AG04450 (cell line): ENCODE results near the gene ERP27. TPM values are rescaled to one million over a fixed set of nuclear protein-coding genes. Genes with fewer than 3 reads are reported as not detected.

Source experiments
- CTCF ChIA-PET: fragments of 300-600, 350-600 bp; formaldehyde crosslinking; extraction: SDS; loops from one replicate; lab custom pipeline; 2022; ENCODE audit warnings: antibody characterized with exemption, inconsistent platforms; lab: Charles Lee
- POLR2A ChIA-PET: fragments of 350-600 bp; formaldehyde crosslinking; extraction: SDS; loops from one replicate; lab custom pipeline; 2021; ENCODE audit warnings: antibody characterized with exemption, inconsistent platforms; lab: Yijun Ruan, JAX
- DNase-seq: peaks from one replicate; pipeline ENCODE4 v3.0.0-alpha.2; 2011; ENCODE audit warnings: low read depth, low spot score
- H3K27ac ChIP-seq: one replicate; pipeline ENCODE4 v1.5.1; 2012; ENCODE audit warnings: low read depth, low read length, control low read depth
- H3K27me3 ChIP-seq: one replicate; pipeline ENCODE4 v1.6.0; 2012; ENCODE audit warnings: low read length; ENCODE audit not compliant: control insufficient read depth, insufficient read depth
- H3K4me3 ChIP-seq: 2 replicates; pipeline ENCODE4 v1.5.1; 2011; ENCODE audit warnings: mild to moderate bottlenecking, low read depth, low read length, control low read depth
- H3K9me3 ChIP-seq: 2 replicates; pipeline ENCODE4 v1.5.1; 2012; ENCODE audit warnings: low read length; ENCODE audit not compliant: control insufficient read depth, insufficient read depth
- CTCF ChIP-seq: IDR thresholded peaks from 2 replicates; pipeline ENCODE4 v1.5.1; 2011; ENCODE audit warnings: low read depth, low read length, control low read depth, inconsistent platforms
- polyA plus RNA-seq: library from polyadenylated mRNA; depleted of rRNA; stranded (reverse); fragments of >200 nt; gene quantifications from 2 replicates; pipeline ENCODE4 v1.2.3, GENCODE V29; 2011

The ERP27 gene
- polyA plus RNA-seq, 1 experiment: not detected

- TF ChIP-seq CTCF: no peak
- Histone ChIP-seq H3K27ac (no peak overlapping the region), H3K9me3 (no peaks in the 10 kb centered on the region), H3K27me3 (no peaks in the 10 kb centered on the region), H3K4me3 (no peak overlapping the region)
- DNase-seq: no peak
- POLR2A ChIA-PET: no interaction called here
- CTCF ChIA-PET: no interaction called here
These were observed 57.4 kb downstream of the ERP27 start for GRCh38 chr12:14880890-14881453.

GRCh38 chr12:14879222-14879933, 59.0 kb downstream of the ERP27 start:
- ChIA-PET CTCF (interaction anchor here (0.6 kb wide), 1 partner anchor 57 kb away, joined by 3 read pairs; no protein-coding TSS in a partner anchor), POLR2A (no interaction called here)
- DNase-seq: no peak
- TF ChIP-seq CTCF: no peak
- no peak overlapping the region for H3K4me3 ChIP-seq
- H3K9me3 ChIP-seq: no peaks in the 10 kb centered on the region
- H3K27me3 ChIP-seq: no peaks in the 10 kb centered on the region
- no peak overlapping the region for H3K27ac ChIP-seq

- POLR2A ChIA-PET: no interaction called here
- Histone ChIP-seq H3K4me3 (no peak overlapping the region), H3K27ac (no peak overlapping the region), H3K27me3 (no peaks in the 10 kb centered on the region), H3K9me3 (no peaks in the 10 kb centered on the region)
- no peak for TF ChIP-seq CTCF
- CTCF ChIA-PET: interaction anchor here (0.6 kb wide), 1 partner anchor 53 kb away, joined by 3 read pairs; no protein-coding TSS in a partner anchor
- no peak for DNase-seq
These were observed 59.8 kb downstream of the ERP27 start for GRCh38 chr12:14878488-14878887.

- ChIA-PET POLR2A (no interaction called here), CTCF (no interaction called here)
- Histone ChIP-seq H3K27ac (no peak overlapping the region), H3K9me3 (no peaks in the 10 kb centered on the region), H3K4me3 (no peak overlapping the region), H3K27me3 (no peaks in the 10 kb centered on the region)
- TF ChIP-seq CTCF: no peak
- DNase-seq: no peak
These were observed 61.5 kb downstream of the ERP27 start for GRCh38 chr12:14876833-14877232.

GRCh38 chr12:14874882-14875281, 63.5 kb downstream of the ERP27 start:
- no peak for TF ChIP-seq CTCF
- H3K27me3 ChIP-seq: no peaks in the 10 kb centered on the region
- H3K27ac ChIP-seq: no peak overlapping the region
- ChIA-PET POLR2A (no interaction called here), CTCF (no interaction called here)
- no peaks in the 10 kb centered on the region for H3K9me3 ChIP-seq
- no peak for DNase-seq
- H3K4me3 ChIP-seq: no peak overlapping the region
